ENCODE measurements around the gene STEEP1. TPM values are rescaled to one million over a fixed set of nuclear protein-coding genes. Genes with fewer than 3 reads are reported as not detected.

Gene STEEP1
- total and polyA plus RNA-seq, 10 of the 15 experiments (the other 5 are each of a cell fraction or from before 2014, with no cell fraction given): 15.1 to 53.8 (median 26.0) TPM

DNA sequence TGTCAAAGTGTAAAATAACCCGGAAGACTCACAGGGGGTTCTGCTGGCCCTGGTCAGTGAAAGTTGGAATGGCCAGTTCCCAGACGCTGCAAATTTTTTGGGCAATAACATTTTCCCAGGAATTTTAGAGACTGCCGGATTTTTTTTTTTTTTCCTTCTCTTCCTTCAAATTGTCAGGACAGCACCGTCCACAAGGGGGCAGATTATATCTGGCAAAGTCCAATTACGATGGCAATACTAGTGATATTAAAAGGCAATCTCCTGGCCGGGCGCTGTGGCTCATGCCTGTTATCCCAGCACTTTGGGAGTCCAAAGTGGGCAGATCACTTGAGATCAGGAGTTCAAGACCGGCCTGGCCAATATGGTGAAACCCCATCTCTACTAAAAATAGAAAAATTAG, 76.5 kb downstream of the STEEP1 start (continued):
- TF ChIP-seq NRF1 (conservative IDR thresholded peaks at IDR 0.05; ENCODE audit: low read depth, low read length) (no peak), POLR2AphosphoS2 (IDR thresholded peaks at IDR 0.05; ENCODE audit: low read depth, low read length) (no peak), NR2C2 (IDR thresholded peaks at IDR 0.05; ENCODE audit: borderline replicate concordance, control insufficient read depth, insufficient read length, low read depth) (no peak), ZNF384 (IDR thresholded peaks at IDR 0.05; ENCODE audit: borderline replicate concordance, low read depth, low read length) (peak; percentile 78), TCF7 (IDR thresholded peaks at IDR 0.05; ENCODE audit: borderline replicate concordance) (no peak), RCOR1 (conservative IDR thresholded peaks at IDR 0.05; ENCODE audit: low read depth, low read length) (no peak), FOXK2 (IDR thresholded peaks at IDR 0.05) (no peak), HDGF (IDR thresholded peaks at IDR 0.05) (no peak), IRF4 (IDR thresholded peaks at IDR 0.05; ENCODE audit: low read depth, low read length) (no peak), NR2F1 (conservative IDR thresholded peaks at IDR 0.05) (no peak), SREBF2 (IDR thresholded peaks at IDR 0.05; ENCODE audit: low read length) (no peak), RAD21 (IDR thresholded peaks at IDR 0.05; ENCODE audit: insufficient read depth, low read depth, low read length) (peak; percentile 51; the same call in 1 of the 2 replicates), POU2F2 (IDR thresholded peaks at IDR 0.05; ENCODE audit: borderline replicate concordance, low read depth, low read length) (no peak), MEF2A (IDR thresholded peaks at IDR 0.05; ENCODE audit: insufficient read depth, low read depth, low read length) (no peak)
- TF ChIP-seq, protein P1, sequence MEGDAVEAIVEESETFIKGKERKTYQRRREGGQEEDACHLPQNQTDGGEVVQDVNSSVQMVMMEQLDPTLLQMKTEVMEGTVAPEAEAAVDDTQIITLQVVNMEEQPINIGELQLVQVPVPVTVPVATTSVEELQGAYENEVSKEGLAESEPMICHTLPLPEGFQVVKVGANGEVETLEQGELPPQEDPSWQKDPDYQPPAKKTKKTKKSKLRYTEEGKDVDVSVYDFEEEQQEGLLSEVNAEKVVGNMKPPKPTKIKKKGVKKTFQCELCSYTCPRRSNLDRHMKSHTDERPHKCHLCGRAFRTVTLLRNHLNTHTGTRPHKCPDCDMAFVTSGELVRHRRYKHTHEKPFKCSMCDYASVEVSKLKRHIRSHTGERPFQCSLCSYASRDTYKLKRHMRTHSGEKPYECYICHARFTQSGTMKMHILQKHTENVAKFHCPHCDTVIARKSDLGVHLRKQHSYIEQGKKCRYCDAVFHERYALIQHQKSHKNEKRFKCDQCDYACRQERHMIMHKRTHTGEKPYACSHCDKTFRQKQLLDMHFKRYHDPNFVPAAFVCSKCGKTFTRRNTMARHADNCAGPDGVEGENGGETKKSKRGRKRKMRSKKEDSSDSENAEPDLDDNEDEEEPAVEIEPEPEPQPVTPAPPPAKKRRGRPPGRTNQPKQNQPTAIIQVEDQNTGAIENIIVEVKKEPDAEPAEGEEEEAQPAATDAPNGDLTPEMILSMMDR (IDR thresholded peaks at IDR 0.05 in 2 of 3, conservative IDR thresholded peaks at IDR 0.05 in 1 of 3; ENCODE audit: control insufficient read depth in 2 of 3, extremely low read depth in 1 of 3, insufficient read depth in 1 of 3, low read depth in 3 of 3, low read length in 3 of 3): peak; percentile 50 to 60 (median 58)
- TF ChIP-seq, protein P2, sequence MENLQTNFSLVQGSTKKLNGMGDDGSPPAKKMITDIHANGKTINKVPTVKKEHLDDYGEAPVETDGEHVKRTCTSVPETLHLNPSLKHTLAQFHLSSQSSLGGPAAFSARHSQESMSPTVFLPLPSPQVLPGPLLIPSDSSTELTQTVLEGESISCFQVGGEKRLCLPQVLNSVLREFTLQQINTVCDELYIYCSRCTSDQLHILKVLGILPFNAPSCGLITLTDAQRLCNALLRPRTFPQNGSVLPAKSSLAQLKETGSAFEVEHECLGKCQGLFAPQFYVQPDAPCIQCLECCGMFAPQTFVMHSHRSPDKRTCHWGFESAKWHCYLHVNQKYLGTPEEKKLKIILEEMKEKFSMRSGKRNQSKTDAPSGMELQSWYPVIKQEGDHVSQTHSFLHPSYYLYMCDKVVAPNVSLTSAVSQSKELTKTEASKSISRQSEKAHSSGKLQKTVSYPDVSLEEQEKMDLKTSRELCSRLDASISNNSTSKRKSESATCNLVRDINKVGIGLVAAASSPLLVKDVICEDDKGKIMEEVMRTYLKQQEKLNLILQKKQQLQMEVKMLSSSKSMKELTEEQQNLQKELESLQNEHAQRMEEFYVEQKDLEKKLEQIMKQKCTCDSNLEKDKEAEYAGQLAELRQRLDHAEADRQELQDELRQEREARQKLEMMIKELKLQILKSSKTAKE (IDR thresholded peaks at IDR 0.05; ENCODE audit: low read depth, poor library complexity, severe bottlenecking): no peak
- TF ChIP-seq, protein P3, sequence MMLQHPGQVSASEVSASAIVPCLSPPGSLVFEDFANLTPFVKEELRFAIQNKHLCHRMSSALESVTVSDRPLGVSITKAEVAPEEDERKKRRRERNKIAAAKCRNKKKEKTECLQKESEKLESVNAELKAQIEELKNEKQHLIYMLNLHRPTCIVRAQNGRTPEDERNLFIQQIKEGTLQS (IDR thresholded peaks at IDR 0.05; ENCODE audit: borderline replicate concordance, extremely low read depth, low read depth, low read length): no peak
- TF ChIP-seq, protein P4, sequence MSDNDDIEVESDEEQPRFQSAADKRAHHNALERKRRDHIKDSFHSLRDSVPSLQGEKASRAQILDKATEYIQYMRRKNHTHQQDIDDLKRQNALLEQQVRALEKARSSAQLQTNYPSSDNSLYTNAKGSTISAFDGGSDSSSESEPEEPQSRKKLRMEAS (IDR thresholded peaks at IDR 0.05; ENCODE audit: low read depth, low read length): no peak
- TF ChIP-seq, protein P5, sequence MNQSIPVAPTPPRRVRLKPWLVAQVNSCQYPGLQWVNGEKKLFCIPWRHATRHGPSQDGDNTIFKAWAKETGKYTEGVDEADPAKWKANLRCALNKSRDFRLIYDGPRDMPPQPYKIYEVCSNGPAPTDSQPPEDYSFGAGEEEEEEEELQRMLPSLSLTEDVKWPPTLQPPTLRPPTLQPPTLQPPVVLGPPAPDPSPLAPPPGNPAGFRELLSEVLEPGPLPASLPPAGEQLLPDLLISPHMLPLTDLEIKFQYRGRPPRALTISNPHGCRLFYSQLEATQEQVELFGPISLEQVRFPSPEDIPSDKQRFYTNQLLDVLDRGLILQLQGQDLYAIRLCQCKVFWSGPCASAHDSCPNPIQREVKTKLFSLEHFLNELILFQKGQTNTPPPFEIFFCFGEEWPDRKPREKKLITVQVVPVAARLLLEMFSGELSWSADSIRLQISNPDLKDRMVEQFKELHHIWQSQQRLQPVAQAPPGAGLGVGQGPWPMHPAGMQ (IDR thresholded peaks at IDR 0.05; ENCODE audit: borderline replicate concordance): no peak

Measured in GM12878 (cell line).